NT2/D1 (cell line): ENCODE results near the gene NAALADL2.

Source experiments
- YY1 ChIP-seq: IDR thresholded peaks from 2 replicates; pipeline ENCODE4 v1.6.1; 2011; ENCODE audit not compliant: insufficient read length, insufficient read depth
- ZNF274 ChIP-seq: IDR thresholded peaks from 2 replicates; pipeline ENCODE4 v1.6.1; 2011; ENCODE audit warnings: mild to moderate bottlenecking, low read depth, low read length

GRCh38 chr3:175187586-175187985, 328.5 kb downstream of the NAALADL2 start:
- TF ChIP-seq ZNF274 (no peak), YY1 (no peak)
